ENCODE measurements around the gene TMEM231. TPM values are rescaled to one million over a fixed set of nuclear protein-coding genes. Genes with fewer than 3 reads are reported as not detected.
A peak's percentile ranks its signal among the peaks of the same experiment; 100 is the strongest.

The TMEM231 gene
- total and polyA plus RNA-seq, 9 of the 15 experiments (the other 6 are each of a cell fraction or from before 2014, with no cell fraction given), result 1.6 to 27.6 (median 9.1) TPM

DNA sequence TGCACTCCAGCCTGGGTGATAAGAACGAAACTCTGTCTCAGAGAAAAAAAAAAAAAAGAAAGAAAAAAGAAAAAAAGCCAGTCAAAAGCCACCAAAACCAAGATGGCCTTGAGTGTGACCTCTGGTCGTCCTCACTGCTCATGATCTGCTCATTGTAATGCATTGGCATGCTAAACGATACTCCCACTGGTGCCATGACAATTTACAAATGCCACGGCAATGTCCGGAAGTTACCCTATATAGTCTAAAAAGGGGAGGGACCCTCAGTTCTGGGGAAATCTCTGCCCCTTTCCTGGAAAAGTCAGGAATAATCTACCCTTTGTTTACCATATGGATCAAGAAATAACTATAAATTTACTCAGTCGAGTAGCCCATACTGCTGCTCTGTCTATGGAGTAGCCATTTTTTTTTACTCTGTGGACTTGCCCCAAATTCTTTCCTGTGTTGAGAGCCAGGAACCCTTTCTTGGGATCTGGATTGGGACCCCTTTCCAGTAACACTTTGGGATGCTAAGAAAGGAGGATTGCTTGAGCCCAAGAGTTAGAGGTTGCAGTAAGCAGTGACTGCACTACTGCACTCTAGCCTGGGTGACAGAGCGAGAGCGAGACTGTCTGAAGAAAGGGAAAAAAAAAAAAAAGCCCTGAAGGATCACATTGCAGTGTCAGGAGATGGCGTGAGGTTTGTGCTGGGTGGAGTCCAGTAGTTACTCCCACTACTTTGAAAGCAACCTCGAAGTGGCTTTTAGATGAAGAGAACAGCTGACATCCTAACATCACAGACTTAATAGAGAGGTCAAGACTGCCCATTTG lies 3.7 kb upstream of the TMEM231 start (continued):
- peak in 1 of 2 experiments; percentile 45; a peak in 1 of 4 replicates for TF ChIP-seq FOXA3 (CRISPR knock-in tag; conservative IDR thresholded peaks at IDR 0.05 in 1 of 2, IDR thresholded peaks at IDR 0.05 in 1 of 2)
- no peak for TF ChIP-seq ATF1 (CRISPR knock-in tag; IDR thresholded peaks at IDR 0.05)
- TF ChIP-seq ATF1 (tag; IDR thresholded peaks at IDR 0.05), result peak; percentile 50; the same call in 1 of the 2 replicates
- peak; percentile 51 for TF ChIP-seq STAT5A (IDR thresholded peaks at IDR 0.05; ENCODE audit: borderline replicate concordance, low read length)
- 0 out of 2 replicates have a peak, but pooled peaks have one; percentile 12 for TF ChIP-seq ZNF589 (CRISPR knock-in tag; IDR thresholded peaks at IDR 0.05; ENCODE audit: low read depth)
- TF ChIP-seq RFX1 (IDR thresholded peaks at IDR 0.05), result peak; percentile 45; the same call in 1 of the 2 replicates
- peak; percentile 53; the same call in 1 of the 2 replicates for TF ChIP-seq EP300 (IDR thresholded peaks at IDR 0.05; ENCODE audit: low read length)
- peak; percentile 73 to 75 for TF ChIP-seq KDM1A (IDR thresholded peaks at IDR 0.05)
- peak in 1 of 2 experiments; percentile 46; a peak in 1 of 4 replicates for TF ChIP-seq HDAC1 (IDR thresholded peaks at IDR 0.05)
- TF ChIP-seq, protein P1, sequence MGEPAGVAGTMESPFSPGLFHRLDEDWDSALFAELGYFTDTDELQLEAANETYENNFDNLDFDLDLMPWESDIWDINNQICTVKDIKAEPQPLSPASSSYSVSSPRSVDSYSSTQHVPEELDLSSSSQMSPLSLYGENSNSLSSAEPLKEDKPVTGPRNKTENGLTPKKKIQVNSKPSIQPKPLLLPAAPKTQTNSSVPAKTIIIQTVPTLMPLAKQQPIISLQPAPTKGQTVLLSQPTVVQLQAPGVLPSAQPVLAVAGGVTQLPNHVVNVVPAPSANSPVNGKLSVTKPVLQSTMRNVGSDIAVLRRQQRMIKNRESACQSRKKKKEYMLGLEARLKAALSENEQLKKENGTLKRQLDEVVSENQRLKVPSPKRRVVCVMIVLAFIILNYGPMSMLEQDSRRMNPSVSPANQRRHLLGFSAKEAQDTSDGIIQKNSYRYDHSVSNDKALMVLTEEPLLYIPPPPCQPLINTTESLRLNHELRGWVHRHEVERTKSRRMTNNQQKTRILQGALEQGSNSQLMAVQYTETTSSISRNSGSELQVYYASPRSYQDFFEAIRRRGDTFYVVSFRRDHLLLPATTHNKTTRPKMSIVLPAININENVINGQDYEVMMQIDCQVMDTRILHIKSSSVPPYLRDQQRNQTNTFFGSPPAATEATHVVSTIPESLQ (CRISPR knock-in tag; IDR thresholded peaks at IDR 0.05), result no peak
- TF ChIP-seq RBBP5 (IDR thresholded peaks at IDR 0.05; ENCODE audit: borderline replicate concordance, insufficient read depth, low read length, poor library complexity, severe bottlenecking), result peak; percentile 39
- TF ChIP-seq ESRRA (IDR thresholded peaks at IDR 0.05; ENCODE audit: borderline replicate concordance, low read depth), result peak; percentile 70
- 0 out of 4 replicates have a peak, but pooled peaks of 1 of the 2 experiments have one; percentile 17 for TF ChIP-seq MLLT1 (IDR thresholded peaks at IDR 0.05)
- TF ChIP-seq KLF16 (IDR thresholded peaks at IDR 0.05), result 0 out of 2 replicates have a peak, but pooled peaks have one; percentile 44
- peak; percentile 40 for TF ChIP-seq TAF7 (tag; IDR thresholded peaks at IDR 0.05)
